SK-N-SH (cell line): Measurements from ENCODE around the gene MGAM2. TPM values are rescaled to one million over a fixed set of nuclear protein-coding genes. Genes with fewer than 3 reads are reported as not detected.

ENCODE experiments used
- CTCF ChIA-PET: fragments of 300-600, 350-600 bp; formaldehyde crosslinking; extraction: SDS; loops from one replicate; lab custom pipeline; 2021; lab: Yijun Ruan, JAX
- POLR2A ChIA-PET: fragments of 350-600 bp; sonication (Branson Sonifier 250); formaldehyde crosslinking; extraction: SDS; loops from one replicate; lab custom pipeline; 2020; ENCODE audit warnings: antibody characterized with exemption, inconsistent platforms; lab: Yijun Ruan, JAX
- DNase-seq: peaks from one replicate; pipeline ENCODE4 v3.0.0; 2012
- H2AFZ ChIP-seq: fragments of 200-600 bp; sonication (generic); 2 replicates; pipeline ENCODE4 v1.8.1; 2016; ENCODE audit warnings: antibody characterized with exemption, mild to moderate bottlenecking, low read depth
- H3F3A ChIP-seq: fragments of 200-600 bp; sonication (generic); replicated peaks from 2 replicates; pipeline ENCODE3; 2016; ENCODE audit warnings: antibody characterized with exemption, mild to moderate bottlenecking; ENCODE audit not compliant: insufficient read depth
- H3K27ac ChIP-seq, 2 experiments: fragments of 200-500 bp in 1 of 2; fragments of 200-600 bp in 1 of 2; sonication (Bioruptor generic) in 1 of 2; sonication (generic), shearing (Covaris generic) in 1 of 2; 2 replicates each; pipeline versions ENCODE4 v1.5.1 to v1.6.1; 2014 to 2016; ENCODE audit warnings: low read depth in 2 of 2, inconsistent platforms in 1 of 2, low read length in 1 of 2, mild to moderate bottlenecking in 1 of 2, mixed read lengths in 1 of 2
- H3K27me3 ChIP-seq: fragments of 200-600 bp; sonication (generic), shearing (Covaris generic); 2 replicates; pipeline ENCODE4 v1.6.1; 2016; ENCODE audit warnings: mixed run types; ENCODE audit not compliant: insufficient read depth
- H3K36me3 ChIP-seq, 2 experiments: fragments of 200-500 bp in 1 of 2; fragments of 200-600 bp in 1 of 2; sonication (Bioruptor generic) in 1 of 2; sonication (generic) in 1 of 2; replicated peaks in 1 of 2; 2 replicates each; pipeline versions ENCODE3 to v1.5.1; 2014 to 2016; ENCODE audit warnings: low read length in 1 of 2, mild to moderate bottlenecking in 1 of 2; ENCODE audit not compliant: insufficient read depth in 2 of 2, control insufficient read depth in 1 of 2
- H3K4me1 ChIP-seq, 2 experiments: fragments of 200-500 bp in 1 of 2; fragments of 200-600 bp in 1 of 2; sonication (Bioruptor generic) in 1 of 2; sonication (generic), shearing (Covaris generic) in 1 of 2; 2 replicates each; pipeline versions ENCODE4 v1.5.1 to v1.6.1; 2014 to 2016; ENCODE audit warnings: low read depth in 1 of 2, low read length in 1 of 2, mixed run types in 1 of 2; ENCODE audit not compliant: insufficient read depth in 2 of 2, control insufficient read depth in 1 of 2
- H3K4me2 ChIP-seq: fragments of 200-600 bp; sonication (generic), shearing (Covaris generic); 2 replicates; pipeline ENCODE4 v1.6.1; 2017; ENCODE audit warnings: mixed run types
- H3K4me3 ChIP-seq, 2 experiments: fragments of 200-500 bp in 1 of 2; fragments of 200-600 bp in 1 of 2; sonication (Bioruptor generic) in 1 of 2; sonication (generic), shearing (Covaris generic) in 1 of 2; 2 replicates each; pipeline versions ENCODE4 v1.5.1 to v1.8.1; 2014 to 2016; ENCODE audit warnings: low read depth in 2 of 2, inconsistent platforms in 1 of 2, low read length in 1 of 2, mild to moderate bottlenecking in 1 of 2, mixed read lengths in 1 of 2, moderate library complexity in 1 of 2
- H3K79me2 ChIP-seq: fragments of 200-600 bp; sonication (generic); 2 replicates; pipeline ENCODE4 v1.8.1; 2017; ENCODE audit warnings: mild to moderate bottlenecking; ENCODE audit not compliant: insufficient read depth
- H3K9ac ChIP-seq: fragments of 200-600 bp; sonication (generic); 2 replicates; pipeline ENCODE4 v1.6.1; 2017; ENCODE audit warnings: mixed run types
- H3K9me2 ChIP-seq: fragments of 200-600 bp; sonication (generic); 2 replicates; pipeline ENCODE4 v1.6.1; 2017; ENCODE audit warnings: mixed run types
- H3K9me3 ChIP-seq: fragments of 200-600 bp; sonication (generic); 2 replicates; pipeline ENCODE4 v1.6.1; 2017; ENCODE audit warnings: mixed run types, mild to moderate bottlenecking, moderate library complexity
- H4K20me1 ChIP-seq: fragments of 200-600 bp; sonication (generic); 2 replicates; pipeline ENCODE4 v1.6.1; 2017; ENCODE audit warnings: mild to moderate bottlenecking, mixed run types; ENCODE audit not compliant: insufficient read depth
- EP300 ChIP-seq, 2 experiments: IDR thresholded peaks; 2 replicates each; pipeline versions ENCODE4 v1.4.0 to v1.6.1; 2012; ENCODE audit warnings: borderline replicate concordance in 1 of 2, low read depth in 1 of 2, low read length in 1 of 2
- FOSL2 ChIP-seq: IDR thresholded peaks from 2 replicates; pipeline ENCODE4 v1.4.0; 2012; ENCODE audit warnings: low read depth, mild to moderate bottlenecking, moderate library complexity, borderline replicate concordance
- JUND ChIP-seq: IDR thresholded peaks from 2 replicates; pipeline ENCODE4 v1.4.0; 2012
- MAX ChIP-seq: IDR thresholded peaks from 2 replicates; pipeline ENCODE4 v1.4.0; 2012; ENCODE audit warnings: low read depth
- MEF2A ChIP-seq: IDR thresholded peaks from 2 replicates; pipeline ENCODE4 v1.4.0; 2012; ENCODE audit warnings: low read depth, borderline replicate concordance
- MXI1 ChIP-seq: IDR thresholded peaks from 2 replicates; pipeline ENCODE4 v1.6.1; 2012; ENCODE audit warnings: mild to moderate bottlenecking, low read depth, low read length, improper control_type of control experiment
- NRF1 ChIP-seq: IDR thresholded peaks from 2 replicates; pipeline ENCODE4 v1.6.1; 2012; ENCODE audit warnings: low read depth, mild to moderate bottlenecking, low read length
- RAD21 ChIP-seq: IDR thresholded peaks from 2 replicates; pipeline ENCODE4 v1.6.1; 2012; ENCODE audit warnings: mild to moderate bottlenecking, low read length
- RCOR1 ChIP-seq: fragments of 150-350 bp; IDR thresholded peaks from 2 replicates; pipeline ENCODE4 v1.6.1; 2017; ENCODE audit warnings: antibody characterized with exemption, low read length
- REST ChIP-seq: IDR thresholded peaks from 2 replicates; pipeline ENCODE4 v1.6.1; 2012; ENCODE audit warnings: mild to moderate bottlenecking, low read depth, low read length, moderate library complexity
- RFX5 ChIP-seq: IDR thresholded peaks from 2 replicates; pipeline ENCODE4 v1.6.1; 2012; ENCODE audit warnings: mild to moderate bottlenecking, improper control_type of control experiment, low read length
- RXRA ChIP-seq: IDR thresholded peaks from 2 replicates; pipeline ENCODE4 v1.4.0; 2012; ENCODE audit warnings: low read depth, mild to moderate bottlenecking, borderline replicate concordance
- USF1 ChIP-seq: IDR thresholded peaks from 2 replicates; pipeline ENCODE4 v1.4.0; 2012; ENCODE audit warnings: low read depth, borderline replicate concordance
- ZBTB33 ChIP-seq: IDR thresholded peaks from 2 replicates; pipeline ENCODE4 v1.4.0; 2012; ENCODE audit warnings: low read depth, borderline replicate concordance
- WGBS: methylation state at CpG from one replicate; pipeline ENCODE4 v1.1.6; 2017; ENCODE audit warnings: low lambda C conversion rate; 5-methylcytosine and 5-hydroxymethylcytosine counted together
- polyA plus RNA-seq, 3 experiments: library from polyadenylated mRNA; depleted of rRNA; stranded (reverse); fragments of >200 nt; gene quantifications; 2 replicates each; pipeline ENCODE4 v1.2.3, GENCODE V29; 2012

Gene MGAM2
- polyA plus RNA-seq, 1 of the 3 experiments (the other 2 are of a cell fraction) = not detected

GRCh38 chr7:142077762-142078161, 33.8 kb upstream of the MGAM2 start (continued):
- TF ChIP-seq EP300 (IDR thresholded peaks at IDR 0.05; ENCODE audit: borderline replicate concordance in 1 of 2, low read depth in 1 of 2, low read length in 1 of 2) (no peak), RFX5 (no peak), FOSL2 (no peak), MEF2A (no peak), MXI1 (no peak), NRF1 (no peak)

GRCh38 chr7:142083605-142084004, 27.9 kb upstream of the MGAM2 start:
- H4K20me1 ChIP-seq = no peaks in the 10 kb centered on the region
- no peak overlapping the region for H3K27ac ChIP-seq
- H3K27me3 ChIP-seq = no peaks in the 10 kb centered on the region
- 0% methylated on average over 1 of the region's 1 CpG for WGBS
- H3F3A ChIP-seq = no peaks in the 10 kb centered on the region
- H3K36me3 ChIP-seq = no peaks in the 10 kb centered on the region
- H3K9ac ChIP-seq = no peak overlapping the region
- no peaks in the 10 kb centered on the region for H3K79me2 ChIP-seq
- H3K4me1 ChIP-seq = no peaks in the 10 kb centered on the region; a peak in 1 of 4 replicates
- no peak for DNase-seq
- no peaks in the 10 kb centered on the region for H3K9me3 ChIP-seq
- POLR2A ChIA-PET = no interaction called here
- no peak overlapping the region for H3K4me3 ChIP-seq
- H2AFZ ChIP-seq = no peak overlapping the region
- no peak overlapping the region for H3K4me2 ChIP-seq
- CTCF ChIA-PET = no interaction called here
- no peaks in the 10 kb centered on the region for H3K9me2 ChIP-seq
- TF ChIP-seq FOSL2 (no peak), RCOR1 (no peak), USF1 (no peak), MAX (no peak), RAD21 (no peak), JUND (no peak), EP300 (IDR thresholded peaks at IDR 0.05; ENCODE audit: borderline replicate concordance in 1 of 2, low read depth in 1 of 2, low read length in 1 of 2) (no peak), ZBTB33 (no peak), RXRA (no peak), REST (no peak)
